NCI-H1417 treated with DMSO at 0.1 percent for 48 hours (cell line): Measurements from ENCODE around the gene KBTBD12.

Experiments
- DNase-seq: peaks from one replicate; lab custom pipeline; 2025; lab: John Stamatoyannopoulos, UW

Gene KBTBD12

GRCh38 chr3:127985655-127986225 is 70.7 kb downstream of the KBTBD12 start:
- no peak for DNase-seq

DNA sequence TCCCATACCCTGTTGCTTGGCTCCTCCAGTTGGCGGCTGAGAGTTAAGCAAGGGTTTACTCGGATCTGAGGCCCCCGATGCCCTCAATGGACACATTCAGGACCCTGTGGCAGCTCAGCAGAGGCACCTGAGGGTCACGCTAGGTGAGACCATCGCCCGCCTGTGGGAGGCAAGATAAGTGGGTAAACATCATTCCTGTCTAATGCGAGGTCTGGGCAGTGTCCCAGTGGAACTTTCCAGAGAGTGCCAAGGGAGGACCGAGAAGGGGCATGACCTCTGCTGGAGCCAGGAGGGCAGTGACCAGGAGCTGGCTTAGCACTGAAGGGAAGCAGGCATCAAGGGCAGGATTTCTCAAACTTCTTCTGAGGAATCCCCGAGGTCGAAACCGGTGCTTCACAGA is 71.8 kb downstream of the KBTBD12 start:
- DNase-seq: no peak

DNA sequence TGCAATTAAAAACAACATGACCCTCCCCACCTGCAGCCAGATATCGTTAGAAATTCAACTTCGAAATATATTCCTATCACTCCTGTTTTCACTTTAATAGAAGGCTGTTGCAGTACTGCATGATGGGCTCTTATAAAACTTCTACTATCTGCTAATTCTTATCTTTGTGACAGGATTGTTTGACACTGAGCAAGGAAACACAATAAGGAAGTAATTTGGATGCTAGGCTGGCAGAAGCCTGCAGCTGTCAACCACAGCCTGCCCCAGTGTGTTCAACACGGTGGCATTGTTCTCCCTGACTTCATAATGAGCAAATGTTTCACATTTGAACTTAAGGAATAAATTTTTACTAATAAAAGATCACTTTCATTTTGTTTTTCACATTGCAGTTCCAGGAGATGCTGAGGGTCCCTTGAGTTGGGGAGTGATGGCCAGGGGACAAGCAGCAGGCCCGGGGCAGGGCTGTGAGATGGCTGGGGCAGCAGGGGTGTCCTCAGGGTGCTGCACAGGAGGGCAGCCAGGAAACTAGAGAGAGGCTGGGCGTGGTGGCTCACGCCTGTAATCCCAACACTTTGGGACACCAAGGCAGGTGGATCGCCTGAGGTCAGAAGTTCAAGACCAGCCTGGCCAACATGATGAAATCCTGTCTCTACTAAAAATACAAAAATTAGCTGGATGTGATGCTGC is 72.4 kb downstream of the KBTBD12 start:
- no peak for DNase-seq

GRCh38 chr3:127988770-127989557 is 73.9 kb downstream of the KBTBD12 start:
- DNase-seq: no peak

DNA sequence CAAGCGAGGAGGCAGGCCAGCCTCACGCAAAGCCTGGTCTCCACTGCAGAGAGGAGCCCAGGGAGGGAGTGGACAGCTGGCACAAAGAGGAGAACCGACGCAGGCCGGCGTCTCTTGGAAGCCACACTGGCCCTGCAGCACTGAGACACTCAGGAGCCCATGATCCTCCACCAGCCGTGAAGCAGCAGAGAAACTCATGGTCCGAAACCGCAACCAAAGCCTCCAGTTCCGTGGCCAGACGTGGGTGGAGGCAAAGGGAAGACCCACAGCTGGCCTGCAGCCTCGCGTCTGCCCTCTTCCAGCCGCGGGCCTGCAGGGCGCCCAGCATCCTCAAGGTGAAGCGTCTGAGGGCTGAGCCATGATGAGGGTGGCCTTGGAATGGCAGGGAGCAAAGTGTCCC is 75.0 kb downstream of the KBTBD12 start:
- no peak for DNase-seq

GRCh38 chr3:127990461-127990860 is 75.4 kb downstream of the KBTBD12 start:
- DNase-seq: no peak

DNA sequence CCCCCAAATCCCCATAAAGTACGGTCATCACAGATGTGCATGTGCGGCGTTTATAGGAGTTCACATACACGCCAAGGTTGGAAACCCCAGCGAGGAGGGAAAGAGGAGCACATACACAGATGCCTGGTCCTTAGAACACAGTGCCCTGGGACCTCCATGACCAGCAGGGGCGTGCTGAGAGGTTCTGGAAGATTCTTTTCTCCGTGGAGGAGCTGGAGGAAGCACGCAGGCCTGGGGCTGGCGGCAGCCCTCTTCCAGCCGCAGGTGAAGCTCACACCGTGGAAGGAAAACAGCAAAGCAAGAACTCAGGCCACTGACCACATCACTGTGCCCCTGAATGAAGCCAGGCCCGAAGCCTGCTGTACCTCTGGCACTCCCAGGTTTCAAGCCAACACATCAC is 76.2 kb downstream of the KBTBD12 start:
- no peak for DNase-seq

- DNase-seq: no peak
Observed at GRCh38 chr3:127991681-127992080, 76.6 kb downstream of the KBTBD12 start.

GRCh38 chr3:127992127-127992526 is 77.1 kb downstream of the KBTBD12 start:
- DNase-seq: no peak

- DNase-seq: no peak
Observed at GRCh38 chr3:127994011-127994410, 79.0 kb downstream of the KBTBD12 start.

GRCh38 chr3:127997016-127997415 is 82.0 kb downstream of the KBTBD12 start:
- DNase-seq: no peak

GRCh38 chr3:127997961-127998360 is 82.9 kb downstream of the KBTBD12 start:
- no peak for DNase-seq

GRCh38 chr3:127998596-127998995 is 83.6 kb downstream of the KBTBD12 start:
- no peak for DNase-seq

- DNase-seq: no peak
Observed at GRCh38 chr3:127999509-128000106, 84.6 kb downstream of the KBTBD12 start.

- DNase-seq: no peak
Observed at GRCh38 chr3:128001576-128001975, 86.5 kb downstream of the KBTBD12 start.

GRCh38 chr3:128004661-128005060 is 89.6 kb downstream of the KBTBD12 start:
- DNase-seq: no peak

GRCh38 chr3:128006061-128007032 is 91.3 kb downstream of the KBTBD12 start:
- no peak for DNase-seq

DNA sequence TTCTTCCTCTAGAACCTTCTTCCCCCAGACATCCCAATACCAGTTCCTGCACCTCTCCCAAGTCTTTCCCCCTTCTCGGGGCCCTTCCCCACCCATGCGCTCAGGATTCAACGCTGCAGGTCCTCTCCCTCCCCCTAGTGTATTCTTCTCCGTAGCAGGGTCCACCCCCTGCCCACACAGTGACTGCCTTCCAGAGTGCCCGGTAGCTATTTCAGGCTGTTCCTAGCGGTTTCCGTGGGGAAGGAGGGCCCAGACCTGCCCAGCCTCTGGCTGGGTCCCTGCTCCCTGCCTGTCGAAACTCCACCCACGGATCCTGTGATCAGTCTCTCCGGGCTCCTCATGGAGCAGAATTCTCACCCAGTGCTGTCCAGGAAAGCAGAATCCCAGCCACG is 92.0 kb downstream of the KBTBD12 start:
- no peak for DNase-seq

GRCh38 chr3:128009952-128010846 is 95.2 kb downstream of the KBTBD12 start:
- no peak for DNase-seq

- peak; percentile 40 for DNase-seq
Observed at GRCh38 chr3:128011140-128011539, 96.1 kb downstream of the KBTBD12 start.

GRCh38 chr3:128012050-128012449 is 97.0 kb downstream of the KBTBD12 start:
- no peak for DNase-seq
